HCT116 (cell line): Measurements from ENCODE around the gene GFOD1. TPM values are rescaled to one million over a fixed set of nuclear protein-coding genes. Genes with fewer than 3 reads are reported as not detected.

Experiments used
- ATAC-seq: fragments of 200-7000 bp; cut with Tn5 transposase; 2 replicates; pipeline ENCODE4 v1.9.1; 2020; ENCODE audit warnings: mild to moderate bottlenecking, moderate library complexity
- BruUV-seq: library from RNA; stranded (reverse); fragments of 400-500 nt; replicated peaks from 2 replicates; lab custom pipeline; 2021; lab: Mats Ljungman, UMichigan
- CTCF ChIA-PET: fragments of 300-600 bp; sonication (Branson Sonifier 250); formaldehyde crosslinking; loops from one replicate; lab custom pipeline; 2021; ENCODE audit warnings: antibody characterized with exemption; lab: Charles Lee
- POLR2A ChIA-PET: fragments of 300-600, 350-600 bp; sonication (Branson Sonifier 250); formaldehyde crosslinking; loops from one replicate; lab custom pipeline; 2021; ENCODE audit warnings: antibody characterized with exemption; lab: Charles Lee
- RAD21 ChIA-PET, 2 experiments: fragments of 300-600 bp; sonication (Branson Sonifier 250); formaldehyde crosslinking; loops; one replicate each; lab custom pipeline; 2023; ENCODE audit warnings: low total read pairs in 2 of 2; ENCODE audit not compliant: uncharacterized antibody in 2 of 2, unreplicated experiment in 2 of 2, low non-redundant PET in 1 of 2; lab: Charles Lee
- DNase-seq: peaks from one replicate; pipeline ENCODE4 v3.0.0-alpha.2; 2010; ENCODE audit warnings: low read depth, low spot score
- H2AFZ ChIP-seq: fragments of 200-600 bp; shearing (Covaris generic), sonication (generic); 2 replicates; pipeline ENCODE4 v1.6.1; 2017; ENCODE audit warnings: low read depth, mixed run types, mixed read lengths, antibody characterized with exemption, low read length; ENCODE audit not compliant: poor library complexity, severe bottlenecking
- H3K27ac ChIP-seq: 2 replicates; pipeline ENCODE4 v1.5.1; 2012; ENCODE audit warnings: low read depth, low read length
- H3K27me3 ChIP-seq: fragments of 200-600 bp; sonication (generic); 2 replicates; pipeline ENCODE4 v1.6.1; 2016; ENCODE audit warnings: mixed run types, low read length, mixed read lengths; ENCODE audit not compliant: insufficient read depth
- H3K36me3 ChIP-seq, 2 experiments: fragments of 200-500 bp in 1 of 2; fragments of 200-600 bp in 1 of 2; sonication (Bioruptor generic) in 1 of 2; sonication (generic) in 1 of 2; 2 replicates each; pipeline versions ENCODE4 v1.5.1 to v1.6.1; 2014 to 2016; ENCODE audit warnings: low read length in 2 of 2, inconsistent platforms in 1 of 2, mixed read lengths in 1 of 2, mixed run types in 1 of 2; ENCODE audit not compliant: insufficient read depth in 2 of 2, control insufficient read depth in 1 of 2
- H3K4me1 ChIP-seq, 2 experiments: fragments of 200-600 bp in 1 of 2; sonication (generic) in 1 of 2; 2 replicates each; pipeline versions ENCODE4 v1.5.1 to v1.6.1; 2012 to 2017; ENCODE audit warnings: low read length in 2 of 2, inconsistent platforms in 1 of 2, mild to moderate bottlenecking in 1 of 2, mixed read lengths in 1 of 2, mixed run types in 1 of 2, moderate library complexity in 1 of 2; ENCODE audit not compliant: insufficient read depth in 2 of 2, control insufficient read depth in 1 of 2
- H3K4me2 ChIP-seq: fragments of 200-600 bp; sonication (generic); 2 replicates; pipeline ENCODE4 v1.6.1; 2017; ENCODE audit warnings: mixed run types, low read length, mixed read lengths
- H3K4me3 ChIP-seq, 2 experiments: fragments of 200-600 bp in 1 of 2; sonication (generic) in 1 of 2; replicated peaks in 1 of 2; 2 replicates each; pipeline ENCODE4 v1.5.1; 2011 to 2016; ENCODE audit warnings: low read length in 2 of 2, control low read depth in 1 of 2, low read depth in 1 of 2, mild to moderate bottlenecking in 1 of 2, mixed read lengths in 1 of 2, mixed run types in 1 of 2
- H3K79me2 ChIP-seq: fragments of 200-600 bp; sonication (generic); 2 replicates; pipeline ENCODE4 v1.6.1; 2017; ENCODE audit warnings: mild to moderate bottlenecking, mixed run types, low read length, moderate library complexity, mixed read lengths; ENCODE audit not compliant: insufficient read depth
- H3K9ac ChIP-seq: fragments of 200-600 bp; sonication (generic); 2 replicates; pipeline ENCODE4 v1.6.1; 2016; ENCODE audit warnings: low read length, mixed read lengths
- H3K9me2 ChIP-seq: fragments of 200-600 bp; sonication (generic), shearing (Covaris generic); 2 replicates; pipeline ENCODE4 v1.6.1; 2017; ENCODE audit warnings: mixed run types, mild to moderate bottlenecking, moderate library complexity; ENCODE audit not compliant: insufficient read depth
- H3K9me3 ChIP-seq, 2 experiments: fragments of 200-500 bp in 1 of 2; fragments of 200-600 bp in 1 of 2; sonication (Bioruptor generic) in 1 of 2; sonication (generic) in 1 of 2; 2 replicates each; pipeline ENCODE4 v1.6.1; 2014 to 2017; ENCODE audit warnings: low read length in 2 of 2, mixed read lengths in 2 of 2, inconsistent platforms in 1 of 2, low read depth in 1 of 2, mild to moderate bottlenecking in 1 of 2, mixed run types in 1 of 2, moderate library complexity in 1 of 2; ENCODE audit not compliant: control insufficient read depth in 1 of 2, insufficient read depth in 1 of 2
- H4K20me1 ChIP-seq: fragments of 200-600 bp; sonication (generic), shearing (Covaris generic); 2 replicates; pipeline ENCODE4 v1.6.1; 2017; ENCODE audit warnings: mixed run types, mild to moderate bottlenecking, moderate library complexity; ENCODE audit not compliant: insufficient read depth
- CEBPB ChIP-seq: IDR thresholded peaks from 2 replicates; pipeline ENCODE4 v1.6.1; 2012; ENCODE audit warnings: low read depth
- CTCF ChIP-seq, 3 experiments: fragments of 200-600 bp in 1 of 3; sonication (generic) in 1 of 3; IDR thresholded peaks in 2 of 3; conservative IDR thresholded peaks in 1 of 3; 2 replicates each; pipeline ENCODE4 v1.5.1; 2012 to 2017; ENCODE audit warnings: low read depth in 2 of 3, low read length in 2 of 3, antibody characterized with exemption in 1 of 3, borderline replicate concordance in 1 of 3, control low read depth in 1 of 3, mild to moderate bottlenecking in 1 of 3, mixed read lengths in 1 of 3, mixed run types in 1 of 3, moderate library complexity in 1 of 3; ENCODE audit not compliant: insufficient read depth in 1 of 3
- EGR1 ChIP-seq: IDR thresholded peaks from 2 replicates; pipeline ENCODE4 v1.6.1; 2012; ENCODE audit warnings: low read depth
- ELF1 ChIP-seq: IDR thresholded peaks from 2 replicates; pipeline ENCODE4 v1.6.1; 2012; ENCODE audit warnings: low read depth, borderline replicate concordance
- EZH2phosphoT487 ChIP-seq: fragments of 200-600 bp; IDR thresholded peaks from 2 replicates; pipeline ENCODE4 v1.6.1; 2018; ENCODE audit warnings: antibody characterized with exemption, borderline replicate concordance
- JUND ChIP-seq: IDR thresholded peaks from 2 replicates; pipeline ENCODE4 v1.6.1; 2012
- RAD21 ChIP-seq: IDR thresholded peaks from 2 replicates; pipeline ENCODE4 v1.6.1; 2012; ENCODE audit warnings: low read depth, mild to moderate bottlenecking
- REST ChIP-seq: IDR thresholded peaks from 2 replicates; pipeline ENCODE4 v1.6.1; 2012; ENCODE audit warnings: low read depth
- YY1 ChIP-seq: IDR thresholded peaks from 2 replicates; pipeline ENCODE4 v1.6.1; 2011; ENCODE audit warnings: low read length, low read depth, moderate library complexity, mild to moderate bottlenecking; ENCODE audit not compliant: insufficient replicate concordance; ENCODE audit errors: extremely low read depth
- ZNF274 ChIP-seq: fragments of 200-500 bp; sonication (Bioruptor generic); IDR thresholded peaks from 2 replicates; pipeline ENCODE4 v1.6.1; 2014; ENCODE audit warnings: mild to moderate bottlenecking, low read depth, low read length, inconsistent platforms
- intact Hi-C: fragments of 100-400 bp; cut with micrococcal nuclease; formaldehyde crosslinking; loops from 2 replicates; pipeline ENCODE4 v1.10.0; 2022
- total RNA-seq: library from RNA; stranded (reverse); gene quantifications from one replicate; pipeline ENCODE4 v1.2.1, GENCODE V29; 2021; ENCODE audit not compliant: unreplicated experiment

Gene GFOD1
- total RNA-seq, 1 experiment from 2014 or later = 3.8 TPM

GRCh38 chr6:13496513-13497190 lies 9.3 kb upstream of the GFOD1 start:
- Histone ChIP-seq H3K9me3 (no peaks in the 10 kb centered on the region), H3K4me2 (no peak overlapping the region), H2AFZ (peak overlapping the region; percentile 77), H4K20me1 (no peaks in the 10 kb centered on the region), H3K36me3 (no peaks in the 10 kb centered on the region), H3K27me3 (no peaks in the 10 kb centered on the region), H3K27ac (no peak overlapping the region), H3K4me3 (no peak overlapping the region), H3K79me2 (no peaks in the 10 kb centered on the region), H3K9me2 (no peaks in the 10 kb centered on the region), H3K4me1 (peaks cover 3 to 5% of the 10 kb centered on the region in 2 experiments; a peak in 3 of 4 replicates), H3K9ac (no peak overlapping the region)
- ChIA-PET CTCF (interaction anchor here (1.4 kb wide), 1 partner anchor 9 kb away, joined by 3 read pairs; the partner anchor contains the start of gene GFOD1), RAD21 (interaction anchor here in 1 of 2 experiments (0.7 kb wide), 1 partner anchor 9 kb away, joined by 5 read pairs; the partner anchor contains the start of gene GFOD1), POLR2A (interaction anchor here (1.6 kb wide), 1 partner anchor 9 kb away, joined by 5 read pairs; the partner anchor contains the start of gene GFOD1)
- DNase-seq = no peak
- no TSS peak for BruUV-seq
- ATAC-seq = no peak
- TF ChIP-seq YY1 = no peak
- no peak for TF ChIP-seq JUND
- no peak for TF ChIP-seq ZNF274
- TF ChIP-seq REST = no peak
- no peak for TF ChIP-seq ELF1
- no peak for TF ChIP-seq RAD21
- no peak for TF ChIP-seq CEBPB
- TF ChIP-seq CTCF (IDR thresholded peaks at IDR 0.05 in 2 of 3, conservative IDR thresholded peaks at IDR 0.05 in 1 of 3; ENCODE audit: borderline replicate concordance in 1 of 3, insufficient read depth in 1 of 3, low read depth in 2 of 3, low read length in 2 of 3) = no peak
- TF ChIP-seq EGR1 = no peak
- no peak for TF ChIP-seq EZH2phosphoT487
- intact Hi-C loops = no loop called here
